ENCODE results near the gene PIP4P1.

DNA sequence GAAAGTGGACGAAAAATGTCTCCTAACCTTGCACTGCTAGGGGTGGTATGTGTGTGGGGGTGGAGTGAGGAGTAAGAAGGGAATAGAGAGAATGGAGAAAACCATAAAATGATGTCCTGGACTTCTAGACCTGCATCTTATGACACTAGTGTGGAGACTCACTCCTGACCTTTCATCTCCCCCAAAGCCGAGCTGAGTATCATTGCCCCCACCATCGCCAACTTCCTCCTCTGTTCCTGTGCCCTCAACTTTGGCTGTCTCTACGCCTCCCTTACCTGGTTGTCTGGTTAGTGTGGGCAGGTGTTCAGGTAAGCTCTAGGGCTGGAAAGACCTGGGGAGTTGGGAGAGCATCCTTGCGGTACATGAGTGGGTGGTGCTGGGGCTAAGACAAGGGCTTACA is 20.8 kb downstream of the PIP4P1 start:
- TF ChIP-seq EZH2 (IDR thresholded peaks at IDR 0.05; ENCODE audit: low read length, unreplicated experiment) (no peak), EZH2phosphoT487 (IDR thresholded peaks at IDR 0.05; ENCODE audit: borderline replicate concordance, low read length) (no peak)
- TF ChIP-seq, protein P1, sequence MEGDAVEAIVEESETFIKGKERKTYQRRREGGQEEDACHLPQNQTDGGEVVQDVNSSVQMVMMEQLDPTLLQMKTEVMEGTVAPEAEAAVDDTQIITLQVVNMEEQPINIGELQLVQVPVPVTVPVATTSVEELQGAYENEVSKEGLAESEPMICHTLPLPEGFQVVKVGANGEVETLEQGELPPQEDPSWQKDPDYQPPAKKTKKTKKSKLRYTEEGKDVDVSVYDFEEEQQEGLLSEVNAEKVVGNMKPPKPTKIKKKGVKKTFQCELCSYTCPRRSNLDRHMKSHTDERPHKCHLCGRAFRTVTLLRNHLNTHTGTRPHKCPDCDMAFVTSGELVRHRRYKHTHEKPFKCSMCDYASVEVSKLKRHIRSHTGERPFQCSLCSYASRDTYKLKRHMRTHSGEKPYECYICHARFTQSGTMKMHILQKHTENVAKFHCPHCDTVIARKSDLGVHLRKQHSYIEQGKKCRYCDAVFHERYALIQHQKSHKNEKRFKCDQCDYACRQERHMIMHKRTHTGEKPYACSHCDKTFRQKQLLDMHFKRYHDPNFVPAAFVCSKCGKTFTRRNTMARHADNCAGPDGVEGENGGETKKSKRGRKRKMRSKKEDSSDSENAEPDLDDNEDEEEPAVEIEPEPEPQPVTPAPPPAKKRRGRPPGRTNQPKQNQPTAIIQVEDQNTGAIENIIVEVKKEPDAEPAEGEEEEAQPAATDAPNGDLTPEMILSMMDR (conservative IDR thresholded peaks at IDR 0.05; ENCODE audit: low read depth, low read length) = no peak
